Measurements from ENCODE around the gene SETD5.

The SETD5 gene, protein sequence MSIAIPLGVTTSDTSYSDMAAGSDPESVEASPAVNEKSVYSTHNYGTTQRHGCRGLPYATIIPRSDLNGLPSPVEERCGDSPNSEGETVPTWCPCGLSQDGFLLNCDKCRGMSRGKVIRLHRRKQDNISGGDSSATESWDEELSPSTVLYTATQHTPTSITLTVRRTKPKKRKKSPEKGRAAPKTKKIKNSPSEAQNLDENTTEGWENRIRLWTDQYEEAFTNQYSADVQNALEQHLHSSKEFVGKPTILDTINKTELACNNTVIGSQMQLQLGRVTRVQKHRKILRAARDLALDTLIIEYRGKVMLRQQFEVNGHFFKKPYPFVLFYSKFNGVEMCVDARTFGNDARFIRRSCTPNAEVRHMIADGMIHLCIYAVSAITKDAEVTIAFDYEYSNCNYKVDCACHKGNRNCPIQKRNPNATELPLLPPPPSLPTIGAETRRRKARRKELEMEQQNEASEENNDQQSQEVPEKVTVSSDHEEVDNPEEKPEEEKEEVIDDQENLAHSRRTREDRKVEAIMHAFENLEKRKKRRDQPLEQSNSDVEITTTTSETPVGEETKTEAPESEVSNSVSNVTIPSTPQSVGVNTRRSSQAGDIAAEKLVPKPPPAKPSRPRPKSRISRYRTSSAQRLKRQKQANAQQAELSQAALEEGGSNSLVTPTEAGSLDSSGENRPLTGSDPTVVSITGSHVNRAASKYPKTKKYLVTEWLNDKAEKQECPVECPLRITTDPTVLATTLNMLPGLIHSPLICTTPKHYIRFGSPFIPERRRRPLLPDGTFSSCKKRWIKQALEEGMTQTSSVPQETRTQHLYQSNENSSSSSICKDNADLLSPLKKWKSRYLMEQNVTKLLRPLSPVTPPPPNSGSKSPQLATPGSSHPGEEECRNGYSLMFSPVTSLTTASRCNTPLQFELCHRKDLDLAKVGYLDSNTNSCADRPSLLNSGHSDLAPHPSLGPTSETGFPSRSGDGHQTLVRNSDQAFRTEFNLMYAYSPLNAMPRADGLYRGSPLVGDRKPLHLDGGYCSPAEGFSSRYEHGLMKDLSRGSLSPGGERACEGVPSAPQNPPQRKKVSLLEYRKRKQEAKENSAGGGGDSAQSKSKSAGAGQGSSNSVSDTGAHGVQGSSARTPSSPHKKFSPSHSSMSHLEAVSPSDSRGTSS (N-terminal part only)

DNA sequence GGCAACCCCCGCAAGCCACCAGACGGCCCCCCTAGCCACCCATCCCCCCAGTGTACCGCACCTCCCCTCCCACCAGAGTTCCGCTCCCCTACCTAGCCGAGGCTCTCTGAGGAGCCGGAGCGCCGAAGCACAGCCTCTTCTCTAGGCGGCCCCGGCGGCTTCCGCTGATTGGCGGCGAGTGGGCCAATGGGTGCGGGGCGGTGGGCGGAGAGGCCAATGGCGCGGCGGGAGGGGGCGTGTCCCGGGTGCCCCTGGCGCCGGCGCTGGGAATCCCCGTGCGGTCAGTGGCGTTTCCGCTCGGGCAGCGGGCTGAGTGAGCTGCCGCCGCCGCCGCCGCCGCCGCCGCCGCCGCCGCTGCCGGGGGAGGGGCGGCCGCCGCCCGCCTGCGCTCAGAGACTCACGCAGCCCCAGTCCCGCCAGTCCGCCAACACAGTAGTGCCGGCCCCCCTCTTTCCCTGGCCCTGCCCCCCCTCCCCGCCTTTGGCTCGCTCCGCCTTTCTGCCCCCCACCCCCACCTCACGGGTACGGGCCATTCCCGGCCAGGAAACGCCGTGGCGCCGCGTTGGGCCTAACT lies at the start of gene SETD5:
Gene SETD5 (plus strand): TSS at position 284 of the 574 bp plus-strand sequence. CDS start 31,324 bp downstream, outside the sequence.
- peak; percentile 92 for DNase-seq

DNA sequence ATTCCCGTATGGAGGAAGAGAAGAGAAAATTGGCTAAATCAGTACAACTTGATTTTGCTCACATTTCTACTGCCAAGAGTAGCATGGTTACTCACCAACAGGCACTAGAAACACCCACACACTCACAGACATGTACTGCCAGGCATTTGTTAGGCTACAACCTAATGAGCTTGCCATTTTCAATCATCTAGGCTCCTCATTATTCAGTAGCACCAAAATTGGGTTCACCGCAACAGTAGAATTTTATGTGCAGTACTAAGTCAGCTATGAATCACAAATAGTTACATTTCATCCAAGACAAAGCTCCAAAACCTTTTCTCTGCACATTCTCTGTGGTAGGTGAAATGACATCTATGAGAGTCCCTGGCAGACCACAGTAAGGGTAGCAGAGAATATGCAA lies 49.5 kb upstream of the SETD5 start:
- no peak for DNase-seq

DNA sequence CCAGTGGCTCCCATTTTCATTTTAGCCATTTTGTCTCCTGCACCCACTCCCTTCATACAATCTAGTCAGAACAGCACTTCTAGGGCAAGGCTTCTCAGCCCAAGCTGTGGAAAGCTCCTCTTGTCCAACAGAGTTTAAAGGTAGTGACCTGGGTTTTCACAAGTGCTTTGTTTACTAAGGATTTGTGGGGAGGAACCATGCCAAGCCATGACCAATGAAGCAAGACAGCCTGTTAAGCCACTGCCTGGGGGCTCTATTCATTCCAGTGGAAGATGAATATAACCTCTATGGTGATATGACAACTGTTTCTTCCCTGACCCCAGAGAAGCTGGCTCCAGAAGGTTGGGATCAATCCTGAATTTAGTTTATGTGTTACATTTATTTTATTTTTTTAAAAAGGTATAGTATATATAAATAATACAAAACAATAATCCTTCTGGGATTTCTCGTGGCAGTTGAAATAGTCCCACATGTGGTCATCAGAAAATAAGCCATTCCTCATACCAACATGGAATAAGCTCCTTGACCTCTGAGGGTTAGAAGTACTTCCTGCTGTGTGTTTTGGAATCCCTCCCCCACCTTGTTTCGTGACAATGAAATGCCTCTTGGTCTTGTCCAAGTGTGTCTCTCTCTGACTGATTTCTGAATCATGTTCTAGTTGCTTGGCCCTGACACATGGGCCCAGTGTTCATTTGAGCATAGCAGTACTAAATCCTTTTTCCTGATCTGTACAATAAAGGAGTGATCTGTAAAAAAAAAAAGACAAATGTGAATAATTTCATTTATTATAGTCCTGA lies 47.9 kb upstream of the SETD5 start:
- peak; percentile 25 for DNase-seq

DNA sequence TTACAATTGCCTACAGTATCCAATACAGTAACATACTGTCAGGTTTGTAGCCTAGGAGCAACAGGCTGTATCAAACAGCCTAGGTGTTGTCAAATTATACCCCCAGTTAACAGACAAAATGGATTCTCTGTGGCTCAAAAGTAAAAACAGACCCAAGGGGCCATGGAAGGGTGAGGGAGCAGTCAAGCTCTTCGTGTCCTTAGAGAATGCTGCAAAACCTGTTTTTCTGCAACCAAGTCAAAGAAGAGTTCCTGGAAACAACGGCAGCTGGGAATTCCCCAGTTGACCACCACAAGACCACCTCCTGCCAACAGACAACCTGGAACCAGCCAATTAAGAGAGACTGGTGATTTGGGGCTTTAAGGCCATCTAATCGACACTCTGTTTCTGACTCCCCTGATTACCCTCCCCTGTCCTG lies 45.7 kb upstream of the SETD5 start:
- DNase-seq, result no peak

DNA sequence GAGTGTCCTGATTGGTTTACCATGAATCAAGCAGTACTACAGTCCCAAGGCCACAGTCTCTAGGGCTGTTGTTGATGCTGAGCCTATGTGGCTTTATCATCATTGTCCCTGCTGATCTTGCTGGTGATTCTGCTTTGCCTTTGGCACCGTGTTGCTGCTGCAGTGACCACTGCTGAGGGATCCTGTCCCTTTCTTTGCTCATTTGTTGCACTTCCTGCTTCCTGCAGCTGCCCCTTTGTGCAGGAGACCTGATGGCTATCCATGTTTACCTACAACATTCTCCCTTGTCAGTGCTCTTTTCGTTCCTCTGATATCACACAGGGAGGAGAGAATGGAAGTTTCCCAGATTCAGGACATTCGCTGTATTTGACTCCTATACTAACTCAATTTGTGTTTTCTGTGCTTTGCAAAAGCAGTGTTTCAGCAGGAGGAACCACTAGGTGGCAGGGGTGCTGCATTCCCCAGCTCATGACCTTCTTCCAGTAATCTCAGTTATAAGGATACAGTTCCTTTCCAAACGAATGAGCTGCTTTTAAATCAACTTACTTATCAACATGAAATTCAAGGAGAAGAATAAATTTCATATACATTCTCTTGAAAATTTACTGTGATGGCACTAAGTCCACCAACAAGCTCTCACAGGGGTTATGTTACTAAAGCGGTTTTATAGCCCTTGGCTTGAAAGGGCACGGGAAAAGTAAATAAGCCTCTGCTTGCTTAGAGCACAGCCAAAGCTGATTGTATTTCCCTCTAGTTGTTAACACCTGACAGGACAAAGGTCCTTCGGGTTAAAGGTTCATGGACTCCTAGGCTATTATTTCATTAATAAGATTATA lies 44.3 kb upstream of the SETD5 start:
- DNase-seq, result peak; percentile 25

DNA sequence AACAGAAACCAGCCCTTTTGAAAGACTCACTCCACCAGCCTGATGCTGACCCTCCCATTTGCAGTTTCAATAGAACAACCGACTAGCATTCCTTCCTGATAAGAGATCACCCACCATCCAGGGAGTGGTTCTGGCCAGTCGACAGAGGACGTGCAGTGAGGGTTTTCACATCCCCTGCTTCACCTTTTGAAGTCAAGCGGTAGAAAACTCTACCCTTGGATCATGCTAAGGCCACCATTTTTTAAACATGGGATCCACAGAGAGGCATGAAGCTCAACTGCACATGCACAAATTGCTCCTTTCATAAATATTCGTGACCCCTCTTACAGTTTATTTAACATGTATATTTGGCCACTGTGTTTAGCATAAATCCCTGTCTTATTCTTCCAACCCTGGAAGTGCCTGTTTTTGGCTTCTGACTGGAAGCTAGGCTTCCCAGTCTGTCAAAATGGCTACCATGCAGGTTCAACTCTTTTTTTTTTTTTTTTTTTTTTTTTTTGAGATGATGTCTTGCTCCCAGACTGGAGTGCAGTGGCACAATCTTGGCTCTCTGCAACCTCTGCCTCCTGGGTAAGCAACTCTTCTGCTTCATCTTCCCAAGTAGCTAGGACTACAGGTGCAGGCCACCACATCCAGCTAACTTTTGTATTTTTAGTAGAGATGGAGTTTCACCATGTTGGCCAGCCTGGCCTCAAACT lies 35.6 kb upstream of the SETD5 start:
- DNase-seq, result no peak

DNA sequence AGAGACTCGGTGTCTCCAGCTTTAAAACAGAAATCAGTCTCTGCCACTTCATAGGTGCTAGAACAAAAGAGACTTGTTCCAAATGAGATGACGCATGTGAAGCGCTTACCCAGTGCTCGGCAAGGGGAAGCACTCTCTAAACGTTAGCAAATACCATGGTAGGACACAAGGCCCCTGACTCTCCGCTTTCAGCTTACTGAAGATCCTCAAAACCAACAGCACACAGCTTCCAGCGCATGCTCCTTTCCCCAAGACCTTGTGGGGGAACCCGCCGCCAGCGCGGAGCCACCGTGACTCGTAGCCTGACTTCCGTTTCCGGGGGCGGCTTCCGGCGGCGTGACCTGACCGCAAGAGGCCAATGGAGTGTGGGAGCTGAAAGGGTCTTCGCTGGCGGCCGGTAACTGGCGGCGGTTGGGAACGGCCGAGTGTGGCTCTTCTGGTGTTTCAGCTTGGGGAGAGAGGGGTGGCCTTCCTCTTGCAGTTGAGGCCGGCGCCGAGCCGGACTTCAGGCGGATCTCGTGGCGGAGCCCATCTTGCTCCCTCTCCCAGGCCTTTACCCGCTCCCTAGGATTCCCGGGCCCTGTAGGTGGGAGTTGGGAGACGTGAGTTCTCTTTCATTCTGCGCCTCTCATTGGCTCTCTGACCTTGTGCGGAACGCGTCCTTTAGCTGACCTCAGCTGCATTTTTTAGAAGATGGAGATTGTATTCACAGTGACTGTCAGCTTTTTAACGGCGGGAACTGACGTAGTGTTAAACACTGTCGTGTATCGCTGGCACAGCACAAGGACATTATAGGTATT lies 34.5 kb upstream of the SETD5 start, which contains the start of gene THUMPD3:
Gene THUMPD3 (plus strand): TSS at position 324 of the 800 bp plus-strand sequence. CDS start 2,015 bp downstream, outside the sequence.
- peak; percentile 70 for DNase-seq

DNA sequence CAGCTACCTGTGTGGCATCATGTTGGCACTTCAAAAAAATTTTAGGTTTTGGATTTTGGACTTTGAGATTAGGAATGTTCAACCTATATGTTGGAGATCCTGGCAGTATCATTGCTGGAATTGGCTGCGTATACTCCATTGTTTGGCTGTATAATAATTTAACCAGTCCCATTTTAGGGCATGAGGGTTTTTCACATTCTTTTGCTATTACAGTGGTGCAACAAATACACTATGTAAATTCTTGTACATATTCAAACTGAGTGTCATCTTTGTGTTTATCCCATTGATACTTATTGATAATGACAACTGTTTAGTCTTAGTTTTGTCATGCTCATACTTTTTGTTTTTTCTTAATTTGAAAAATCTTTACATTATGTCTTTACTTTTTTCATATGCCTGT lies 27.9 kb upstream of the SETD5 start:
- DNase-seq, result no peak

DNA sequence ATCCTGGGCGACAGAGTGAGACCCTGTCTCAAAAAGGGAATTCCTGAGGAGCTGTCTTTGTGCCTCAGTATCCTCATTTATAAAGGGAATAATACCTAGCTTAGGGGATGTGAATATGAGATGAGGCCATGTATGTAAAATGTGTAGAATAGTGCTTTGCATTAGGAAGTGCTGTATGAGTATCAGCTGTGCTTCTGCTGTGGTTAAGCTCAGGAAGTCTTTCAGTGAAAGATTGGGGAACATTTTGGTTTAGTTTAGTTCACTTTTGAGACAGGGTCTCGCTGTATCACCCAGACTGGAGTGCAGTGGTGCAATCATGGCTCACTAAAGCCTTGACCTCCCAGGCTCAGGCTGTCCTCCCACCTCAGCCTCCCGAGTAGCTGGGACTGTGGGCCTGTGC lies 23.9 kb upstream of the SETD5 start:
- DNase-seq, result no peak

DNA sequence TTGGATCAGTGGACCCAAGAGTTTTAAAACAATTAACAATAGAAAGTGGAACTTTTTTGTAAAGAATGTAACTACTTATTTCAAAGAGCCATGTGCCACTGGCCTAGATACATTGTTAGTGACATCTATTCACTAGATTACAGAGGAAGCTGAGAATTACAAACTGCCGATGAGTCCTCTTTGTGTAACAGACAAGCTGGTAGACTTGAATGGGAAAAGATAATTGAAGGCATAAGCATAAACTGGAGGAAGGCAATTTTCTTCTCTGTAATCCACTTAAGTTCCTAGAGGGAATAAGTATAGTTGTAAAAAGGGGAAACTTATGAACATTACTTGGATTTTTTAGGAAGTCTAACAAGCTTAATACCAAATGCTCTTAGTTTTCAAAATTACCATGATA lies 19.4 kb upstream of the SETD5 start:
- no peak for DNase-seq

DNA sequence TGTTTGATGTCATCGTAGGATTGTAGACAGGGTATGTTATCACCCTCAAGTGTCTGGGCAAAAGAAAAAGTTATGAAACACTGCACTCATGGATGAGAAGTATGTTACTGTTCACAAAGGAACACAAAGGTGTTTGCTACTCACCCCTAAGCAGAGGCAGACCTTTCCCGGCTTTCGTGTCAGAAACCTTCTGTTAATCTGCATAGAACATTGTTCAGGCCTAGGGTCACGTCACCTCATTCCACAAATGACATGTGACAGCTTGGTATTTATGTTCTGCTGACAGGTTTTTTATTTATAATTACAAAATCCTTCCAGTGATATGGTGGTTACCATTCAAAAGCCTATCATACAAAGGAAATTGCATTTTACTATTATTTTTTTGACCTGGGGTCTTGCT lies 18.1 kb upstream of the SETD5 start:
- no peak for DNase-seq

DNA sequence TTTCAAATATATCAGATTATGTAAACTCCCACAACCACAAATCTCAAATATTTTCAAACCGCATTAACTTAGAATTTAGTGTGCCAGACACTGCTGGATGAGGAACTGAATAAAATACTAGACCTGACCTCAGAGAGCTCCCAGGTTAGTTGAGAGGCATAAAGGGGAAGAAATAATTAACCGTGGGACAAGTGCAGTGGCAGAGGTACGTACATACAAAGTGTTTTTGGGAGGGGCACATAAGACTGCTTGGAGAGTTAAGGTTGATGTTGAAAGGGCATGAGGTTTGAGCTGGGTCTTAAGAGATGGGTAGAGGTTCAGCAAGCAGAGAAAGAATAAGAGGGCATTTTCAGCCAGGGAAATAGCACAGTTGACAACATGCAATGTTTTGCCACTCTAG lies 17.4 kb upstream of the SETD5 start:
- DNase-seq, result no peak

DNA sequence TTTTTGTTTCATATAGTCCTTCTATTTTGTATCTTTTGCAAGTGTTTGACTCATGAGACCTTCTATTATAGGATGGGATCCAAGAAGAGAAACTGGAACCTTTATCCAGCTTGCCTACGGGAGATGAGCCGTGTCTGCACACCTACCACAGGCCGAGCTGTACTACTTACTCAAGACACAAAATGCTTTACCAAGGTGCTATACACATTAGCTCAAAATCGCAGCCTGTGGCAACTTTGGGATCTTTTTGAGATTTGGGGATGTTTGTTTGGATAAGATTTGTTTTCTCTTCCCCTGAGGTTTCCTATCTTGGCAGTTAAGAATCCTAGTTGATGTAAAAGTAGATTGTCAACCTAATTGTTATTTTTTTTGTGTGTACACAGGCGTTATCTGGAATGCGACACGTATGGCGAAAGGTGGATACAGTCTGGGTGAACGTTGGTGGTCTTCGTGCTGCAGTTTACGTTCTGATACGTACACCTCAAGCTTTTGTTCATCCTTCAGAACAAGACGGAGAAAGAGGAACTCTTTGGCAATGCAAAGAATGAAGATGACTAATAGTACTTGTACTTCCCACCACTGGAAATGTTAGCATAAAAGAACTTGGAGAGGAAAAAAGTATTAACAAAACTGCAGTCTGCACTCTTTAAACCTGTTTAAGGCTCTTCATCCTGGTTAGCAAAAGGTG lies 13.1 kb upstream of the SETD5 start:
- no peak for DNase-seq

DNA sequence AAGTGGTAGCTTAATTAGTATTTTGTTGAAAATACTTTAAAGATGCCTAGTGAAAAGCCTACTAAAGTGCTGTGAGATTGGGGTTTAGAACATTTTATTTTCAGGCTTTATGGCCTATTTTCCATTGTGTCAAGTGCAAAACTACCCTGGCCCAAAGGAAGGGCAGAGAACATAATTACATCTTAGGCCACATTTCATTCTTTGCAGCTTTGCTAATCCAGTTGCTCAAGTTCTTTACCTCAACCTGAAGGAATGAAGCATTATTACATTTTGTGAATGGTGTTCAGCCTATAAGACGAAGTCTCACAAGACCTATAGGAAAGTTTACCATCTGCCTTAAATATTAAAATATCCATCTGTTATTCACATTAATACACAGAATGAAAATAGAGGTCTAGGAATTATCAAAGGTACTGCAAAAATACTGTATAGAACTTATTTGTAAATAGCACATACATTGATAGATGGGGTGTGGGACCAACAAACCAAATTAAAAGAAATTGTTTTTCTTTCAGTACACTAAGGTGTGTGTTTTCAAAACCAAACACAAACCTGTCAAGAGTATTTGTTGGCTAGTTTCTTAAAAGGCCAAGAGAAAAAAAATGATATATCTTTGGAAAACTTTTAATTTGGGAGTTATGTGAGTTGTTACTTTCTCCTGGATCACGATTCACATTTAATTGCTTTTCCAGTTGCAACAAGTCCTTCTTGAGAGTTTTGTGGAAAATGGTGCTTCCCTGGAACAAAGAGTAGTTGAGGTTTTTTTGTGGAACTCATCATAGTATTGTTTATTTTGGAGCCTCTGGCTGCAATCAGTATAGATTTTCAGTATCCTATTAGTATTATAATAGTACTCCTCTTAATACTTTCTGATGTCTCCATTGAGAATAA lies 12.0 kb upstream of the SETD5 start:
- no peak for DNase-seq

DNA sequence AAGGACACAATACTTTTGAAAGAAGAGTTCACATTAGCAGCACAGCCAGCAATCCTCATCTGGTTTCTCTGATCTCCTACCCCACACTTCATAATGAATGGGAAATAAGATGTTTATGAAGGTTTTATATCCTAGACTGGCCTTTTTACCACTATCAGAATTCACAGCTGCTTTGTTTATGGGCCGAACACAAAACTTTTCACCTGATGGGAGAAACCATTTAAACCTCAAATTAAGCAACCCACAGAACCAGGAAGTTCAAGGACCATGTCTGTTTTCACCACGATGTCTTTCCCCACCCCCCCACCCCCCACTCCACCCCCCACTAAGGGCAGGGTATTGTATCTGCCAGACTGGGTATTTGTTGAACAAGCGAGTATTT lies 11.3 kb upstream of the SETD5 start:
- no peak for DNase-seq

DNA sequence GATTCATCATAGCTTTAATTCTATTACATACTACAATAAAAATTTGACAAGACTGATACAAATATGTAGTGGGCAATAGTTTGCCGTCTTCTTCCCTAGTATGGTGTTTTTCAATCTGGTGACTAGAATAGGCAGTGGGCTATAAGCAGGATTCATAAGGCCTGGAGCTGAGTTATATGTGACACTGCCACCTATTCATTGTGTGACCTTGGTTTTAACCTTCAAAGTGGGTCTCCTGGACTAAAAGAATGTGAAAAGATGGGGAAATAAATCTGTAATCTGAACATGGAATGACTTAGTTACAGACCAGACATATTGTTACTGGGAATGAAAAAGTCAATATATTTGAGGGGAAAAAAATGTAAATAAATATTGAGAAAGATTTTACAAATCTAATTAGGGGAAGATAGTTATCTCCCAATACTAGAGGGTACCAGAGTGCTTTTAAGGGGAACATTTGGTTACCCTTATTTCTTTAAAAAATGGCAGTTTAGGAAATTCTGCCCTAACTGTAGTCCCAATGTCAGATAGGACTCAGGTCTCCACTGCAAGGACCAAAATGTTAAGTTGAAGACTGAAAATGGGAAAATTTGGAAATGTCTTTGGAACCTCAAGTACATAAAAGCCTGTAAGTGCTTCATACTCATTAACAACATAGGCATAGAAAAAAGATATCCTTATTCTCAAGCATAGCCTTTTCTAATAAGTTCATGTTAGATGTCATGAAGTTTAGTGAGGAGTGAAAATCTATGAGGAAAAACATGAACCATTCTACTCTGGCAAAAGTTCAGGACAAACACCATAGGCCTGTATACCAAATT lies 10.7 kb upstream of the SETD5 start:
- DNase-seq, result no peak

DNA sequence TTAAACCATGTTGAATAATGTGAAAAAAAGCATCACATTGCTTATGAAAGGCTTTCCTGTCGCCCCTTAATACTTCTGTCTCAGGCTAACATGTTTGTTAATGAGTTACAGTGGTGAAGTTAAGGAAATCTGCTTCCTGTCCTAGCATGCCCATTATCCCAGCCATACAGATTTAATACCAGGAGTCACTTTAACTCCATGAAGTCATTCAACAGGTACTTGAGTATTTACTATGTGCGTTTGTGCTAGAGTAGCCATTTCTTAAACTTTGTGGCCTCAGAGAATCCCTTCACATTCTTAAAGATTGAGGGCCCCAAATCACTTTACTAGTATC lies 10.1 kb upstream of the SETD5 start:
- DNase-seq, result no peak
